Esophagus (tissue), 2 donors: Measurements from ENCODE around the gene THRB. TPM values are rescaled to one million over a fixed set of nuclear protein-coding genes. Genes with fewer than 3 reads are reported as not detected.
"Not testable (repeated sequence)": the region's sequence is repeated elsewhere in the genome, so short reads cannot be mapped to it uniquely, and the experiment has no call there.

Source experiments
- H3K27ac ChIP-seq, 2 donors: one replicate each; pipeline ENCODE4 v1.5.1; 2013; ENCODE audit warnings: low read depth in 2 of 2, mild to moderate bottlenecking in 2 of 2, inconsistent platforms in 1 of 2, low read length in 1 of 2, moderate library complexity in 1 of 2
- H3K27me3 ChIP-seq, 2 donors: one replicate each; pipeline ENCODE4 v1.6.1; 2013; ENCODE audit warnings: low read length in 2 of 2, control low read depth in 1 of 2, mild to moderate bottlenecking in 1 of 2; ENCODE audit not compliant: insufficient read depth in 2 of 2, control insufficient read depth in 1 of 2
- H3K36me3 ChIP-seq, 2 donors: one replicate each; pipeline ENCODE4 v1.6.1; 2013; ENCODE audit warnings: low read length in 1 of 2; ENCODE audit not compliant: control insufficient read depth in 2 of 2, insufficient read depth in 2 of 2
- H3K4me1 ChIP-seq, 2 donors: one replicate each; pipeline ENCODE4 v1.6.1; 2013; ENCODE audit warnings: low read length in 1 of 2; ENCODE audit not compliant: control insufficient read depth in 2 of 2, insufficient read depth in 2 of 2
- H3K4me3 ChIP-seq, 2 donors: one replicate each; pipeline ENCODE4 v1.5.1; 2013; ENCODE audit warnings: low read length in 2 of 2, mild to moderate bottlenecking in 2 of 2, low read depth in 1 of 2, moderate library complexity in 1 of 2
- H3K9me3 ChIP-seq, 2 donors: one replicate each; pipeline ENCODE4 v1.6.1; 2013; ENCODE audit warnings: mild to moderate bottlenecking in 2 of 2, low read depth in 1 of 2, low read length in 1 of 2, moderate library complexity in 1 of 2; ENCODE audit not compliant: control insufficient read depth in 2 of 2, insufficient read depth in 1 of 2
- WGBS, 2 donors: extraction: QIAGEN DNeasy Blood & Tissue Kit; methylation state at CpG; one replicate each; pipeline ENCODE4 v1.1.7; 2013; 5-methylcytosine and 5-hydroxymethylcytosine counted together
- polyA plus RNA-seq, 2 donors: library from polyadenylated mRNA; stranded (reverse); fragments of 200-250 nt; gene quantifications; one replicate each; pipeline ENCODE4 v1.2.3, GENCODE V29; 2013
- donor health status: healthy with polysubstance abuse.
- donor health status: Bipolar disorder and iron deficiency.

The THRB gene
- polyA plus RNA-seq, 2 donors, result 1.4 to 2.5 TPM

DNA sequence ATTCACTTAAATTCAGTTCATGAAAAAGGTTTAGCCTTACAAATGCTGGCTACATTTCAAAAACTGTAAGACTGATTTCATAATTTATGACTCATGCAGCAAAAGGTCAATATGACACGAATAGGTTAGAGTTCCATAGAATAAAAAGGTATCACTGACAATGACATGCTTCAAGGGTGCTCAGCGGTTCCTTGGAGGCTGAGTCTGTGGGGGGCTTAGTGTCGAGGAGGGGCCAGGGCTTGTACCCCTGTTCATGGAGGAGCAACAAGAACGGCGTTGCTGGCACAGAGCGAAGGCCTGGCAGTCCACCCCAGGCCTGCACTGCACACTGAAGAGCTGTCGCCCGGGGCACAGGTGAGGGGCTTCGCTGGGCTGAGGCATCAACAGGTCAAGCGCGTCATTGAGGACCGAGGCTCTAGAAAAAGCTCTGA lies 375.3 kb downstream of the THRB start:
- H3K9me3 ChIP-seq, result no peaks in the 10 kb centered on the region
- no peak overlapping the region for H3K4me3 ChIP-seq
- no peaks in the 10 kb centered on the region for H3K36me3 ChIP-seq
- no peak overlapping the region for H3K27ac ChIP-seq
- H3K4me1 ChIP-seq, result peaks cover 0 to 3% of the 10 kb centered on the region in 2 donors
- no peaks in the 10 kb centered on the region for H3K27me3 ChIP-seq
- 70 to 77% methylated on average over 12 of the region's 12 CpGs for WGBS, 2 donors

DNA sequence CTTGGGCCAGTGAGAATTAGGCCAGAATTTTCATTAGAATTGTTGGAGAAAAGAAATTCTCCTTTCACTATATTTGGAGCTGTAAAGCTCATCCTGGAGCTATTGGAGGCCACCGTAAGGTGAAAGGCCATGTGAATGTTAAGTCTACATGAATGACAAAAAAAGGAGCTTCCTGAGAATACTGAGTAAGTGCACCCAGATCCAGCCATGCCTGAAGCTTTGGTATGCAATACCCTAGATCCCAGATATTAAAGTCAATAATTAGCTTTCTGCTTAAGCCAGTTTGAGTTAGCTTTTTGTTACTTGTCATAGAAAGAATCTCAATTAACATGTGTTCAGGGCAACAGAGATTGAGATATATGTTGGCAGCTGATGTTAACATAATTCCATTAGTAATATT lies 377.1 kb downstream of the THRB start:
- WGBS, 2 donors, result 97% methylated on average over 1 of the region's 1 CpG
- no peaks in the 10 kb centered on the region for H3K27me3 ChIP-seq
- no peak overlapping the region for H3K27ac ChIP-seq
- H3K4me1 ChIP-seq, result peaks cover 0 to 3% of the 10 kb centered on the region in 2 donors
- H3K9me3 ChIP-seq, result no peaks in the 10 kb centered on the region
- no peaks in the 10 kb centered on the region for H3K36me3 ChIP-seq
- no peak overlapping the region for H3K4me3 ChIP-seq

- Histone ChIP-seq H3K27ac (no peak overlapping the region), H3K9me3 (no peaks in the 10 kb centered on the region), H3K27me3 (no peaks in the 10 kb centered on the region), H3K4me3 (no peak overlapping the region), H3K36me3 (no peaks in the 10 kb centered on the region), H3K4me1 (no peaks in the 10 kb centered on the region)
- WGBS, 2 donors, result 73 to 77% methylated on average over 1 of the region's 1 CpG
These were observed 382.9 kb downstream of the THRB start for GRCh38 chr3:24111711-24112110.

DNA sequence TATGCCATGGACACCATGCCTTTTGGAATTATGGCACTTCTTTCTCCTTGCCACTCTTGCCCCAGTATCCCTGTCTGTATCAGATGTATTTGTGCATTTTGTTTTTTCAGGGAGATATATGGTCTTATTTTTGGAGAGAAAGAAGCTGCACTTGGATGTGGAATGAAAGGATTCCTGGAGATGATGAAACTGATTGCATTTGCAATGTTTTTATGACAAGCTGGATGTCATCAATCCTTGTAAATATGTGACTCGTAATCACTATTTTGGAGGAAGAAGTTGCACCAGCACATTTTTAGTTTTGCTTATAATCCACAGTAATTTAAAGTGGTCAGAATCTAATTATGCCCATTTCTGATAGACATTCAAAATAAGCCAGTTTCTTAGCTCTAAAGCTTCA lies 384.6 kb downstream of the THRB start:
- H3K36me3 ChIP-seq, result no peaks in the 10 kb centered on the region
- H3K4me1 ChIP-seq, result no peaks in the 10 kb centered on the region
- no peak overlapping the region for H3K27ac ChIP-seq
- H3K27me3 ChIP-seq, result no peaks in the 10 kb centered on the region
- no peak overlapping the region for H3K4me3 ChIP-seq
- H3K9me3 ChIP-seq, result no peaks in the 10 kb centered on the region
- WGBS, 2 donors, result 44 to 59% methylated on average over 1 of the region's 1 CpG

GRCh38 chr3:24101676-24102168 lies 392.9 kb downstream of the THRB start:
- H3K4me1 ChIP-seq, result no peaks in the 10 kb centered on the region
- H3K27ac ChIP-seq, result no peak overlapping the region
- WGBS, 2 donors, result 74 to 85% methylated on average over 2 of the region's 2 CpGs
- no peaks in the 10 kb centered on the region for H3K27me3 ChIP-seq
- H3K4me3 ChIP-seq, result no peak overlapping the region
- no peaks in the 10 kb centered on the region for H3K9me3 ChIP-seq
- H3K36me3 ChIP-seq, result no peaks in the 10 kb centered on the region

DNA sequence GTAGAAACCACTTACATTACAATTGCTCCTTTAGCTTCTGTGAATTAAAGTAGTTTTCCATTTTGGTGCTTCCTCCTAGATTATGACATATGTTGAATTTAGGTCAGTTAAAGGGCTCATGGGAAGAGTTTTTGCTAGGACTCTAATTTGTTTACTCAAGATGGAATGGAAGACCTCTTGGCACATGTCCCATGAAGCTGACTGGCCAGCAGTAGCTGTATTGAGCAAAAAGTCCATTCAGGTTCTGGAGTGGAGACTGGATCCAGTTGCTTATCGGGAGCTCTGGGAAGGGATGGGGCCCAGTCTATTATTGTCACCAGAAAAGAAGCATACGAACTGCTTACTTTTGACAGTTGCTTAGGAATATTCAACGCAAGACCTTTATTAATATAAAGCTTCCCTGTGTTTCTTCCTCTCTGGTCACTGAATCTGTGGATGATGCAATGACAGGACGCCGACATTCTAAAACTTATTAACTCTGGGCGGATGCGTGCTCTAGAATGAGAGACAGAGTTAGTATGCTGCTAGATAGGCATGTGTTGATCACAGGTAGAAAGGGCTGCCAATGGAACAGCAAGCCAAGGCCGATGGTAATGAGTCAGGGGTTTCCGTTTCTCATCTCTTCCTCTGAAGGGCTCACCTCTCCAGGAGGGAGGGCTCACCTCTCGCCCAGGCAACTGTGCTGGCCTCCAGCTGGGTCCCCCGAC lies 393.8 kb downstream of the THRB start:
- no peak overlapping the region for H3K27ac ChIP-seq
- H3K36me3 ChIP-seq, result no peaks in the 10 kb centered on the region
- WGBS, 2 donors, result 80 to 82% methylated on average over 11 of the region's 11 CpGs
- no peaks in the 10 kb centered on the region for H3K4me1 ChIP-seq
- H3K4me3 ChIP-seq, result no peak overlapping the region
- H3K27me3 ChIP-seq, result no peaks in the 10 kb centered on the region
- H3K9me3 ChIP-seq, result no peaks in the 10 kb centered on the region

- Histone ChIP-seq H3K36me3 (no peaks in the 10 kb centered on the region), H3K9me3 (no peaks in the 10 kb centered on the region), H3K4me1 (no peaks in the 10 kb centered on the region), H3K4me3 (no peak overlapping the region), H3K27ac (no peak overlapping the region), H3K27me3 (no peaks in the 10 kb centered on the region)
- WGBS, 2 donors, result 73 to 76% methylated on average over 6 of the region's 6 CpGs
These were observed 397.9 kb downstream of the THRB start for GRCh38 chr3:24096695-24097290.

GRCh38 chr3:24096271-24096670 lies 398.4 kb downstream of the THRB start:
- no peak overlapping the region for H3K4me3 ChIP-seq
- H3K27ac ChIP-seq, result no peak overlapping the region
- no peaks in the 10 kb centered on the region for H3K27me3 ChIP-seq
- 64 to 67% methylated on average over 1 of the region's 1 CpG for WGBS, 2 donors
- H3K9me3 ChIP-seq, result no peaks in the 10 kb centered on the region
- no peaks in the 10 kb centered on the region for H3K36me3 ChIP-seq
- H3K4me1 ChIP-seq, result no peaks in the 10 kb centered on the region

DNA sequence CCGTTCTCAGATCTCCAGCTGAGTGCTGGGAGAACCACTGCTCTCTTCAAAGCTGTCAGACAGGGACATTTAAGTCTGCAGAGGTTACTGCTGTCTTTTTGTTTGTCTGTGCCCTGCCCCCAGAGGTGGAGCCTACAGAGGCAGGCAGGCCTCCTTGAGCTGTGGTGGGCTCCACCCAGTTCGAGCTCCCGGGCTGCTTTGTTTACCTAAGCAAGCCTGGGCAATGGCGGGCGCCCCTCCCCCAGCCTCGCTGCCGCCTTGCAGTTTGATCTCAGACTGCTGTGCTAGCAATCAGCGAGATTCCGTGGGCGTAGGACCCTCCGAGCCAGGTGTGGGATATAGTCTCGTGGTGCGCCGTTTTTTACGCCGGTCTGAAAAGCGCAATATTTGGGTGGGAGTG lies 399.8 kb downstream of the THRB start:
- not testable (repeated sequence) for H3K27ac ChIP-seq, H3K4me3 ChIP-seq, H3K36me3 ChIP-seq, H3K9me3 ChIP-seq, H3K4me1 ChIP-seq, H3K27me3 ChIP-seq
- 50 to 54% methylated on average over 15 to 16 of the region's 17 CpGs for WGBS, 2 donors

DNA sequence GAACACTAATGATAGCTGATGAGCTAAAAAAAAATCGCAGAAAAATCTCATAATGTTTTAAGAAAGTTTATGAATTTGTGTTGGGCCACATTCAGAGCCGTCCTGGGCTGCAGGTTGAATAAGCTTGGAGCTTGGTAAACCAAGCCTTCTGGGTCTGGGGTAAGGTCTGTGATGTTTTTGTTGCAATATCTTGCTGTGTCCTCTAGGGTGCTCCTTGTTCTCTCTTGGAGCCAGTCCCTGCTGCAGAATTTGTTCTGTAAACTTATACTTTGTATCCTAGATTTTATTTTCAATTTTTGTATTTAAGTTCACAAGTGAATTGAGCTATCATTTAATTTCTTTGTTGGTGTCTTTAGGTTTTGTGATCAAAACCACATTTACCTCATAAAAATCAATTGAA lies 405.9 kb downstream of the THRB start:
- no peaks in the 10 kb centered on the region for H3K9me3 ChIP-seq
- no peak overlapping the region for H3K4me3 ChIP-seq
- 56 to 67% methylated on average over 2 of the region's 2 CpGs for WGBS, 2 donors
- no peak overlapping the region for H3K27ac ChIP-seq
- peaks cover 0 to 3% of the 10 kb centered on the region in 2 donors for H3K27me3 ChIP-seq
- H3K4me1 ChIP-seq, result no peaks in the 10 kb centered on the region
- no peaks in the 10 kb centered on the region for H3K36me3 ChIP-seq
